PC-9 (cell line): ENCODE data around the gene AQP2.

Source experiments
- CTCF ChIP-seq: fragments of 200-600 bp; sonication (generic); conservative IDR thresholded peaks from 2 replicates; pipeline ENCODE4 v1.6.1; 2017; ENCODE audit warnings: mixed run types, antibody characterized with exemption, mild to moderate bottlenecking, moderate library complexity
- EZH2 ChIP-seq: fragments of 200-600 bp; sonication (generic); IDR thresholded peaks from 2 replicates; pipeline ENCODE4 v1.8.0; 2017; ENCODE audit warnings: antibody characterized with exemption, low read depth

DNA sequence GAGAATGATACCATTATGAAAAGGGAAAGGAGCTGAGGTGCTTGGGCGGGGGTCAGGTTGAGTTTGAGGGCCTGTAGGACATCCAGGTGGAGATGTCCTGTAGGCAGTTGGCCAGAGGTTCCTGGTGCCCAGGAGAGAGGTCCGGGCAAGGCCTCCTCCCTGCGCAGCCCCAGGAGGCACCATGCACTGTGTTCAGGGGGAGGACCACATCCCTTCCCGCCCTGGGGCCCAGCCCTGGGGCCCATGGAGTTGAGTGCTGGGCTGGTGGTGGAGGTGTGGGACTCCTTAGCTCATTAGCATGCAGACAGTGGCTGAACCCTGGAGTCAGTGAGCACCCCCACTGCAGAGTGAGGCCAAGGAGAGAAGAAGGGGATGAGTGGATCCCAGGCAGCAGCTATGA, 41.2 kb upstream of the AQP2 start:
- TF ChIP-seq CTCF (no peak), EZH2 (no peak)
